Heart left ventricle (tissue), 13 donors: Measurements from ENCODE around the gene CENPO.

ENCODE experiments used
- CTCF ChIP-seq, 12 donors: fragments of 200-600 bp; sonication (generic) in 4 of 12; IDR thresholded peaks; one replicate each; pipeline versions ENCODE4 v1.5.0 to v1.8.0; 2018 to 2022; ENCODE audit warnings: antibody characterized with exemption in 12 of 12, mild to moderate bottlenecking in 5 of 12
- POLR2A ChIP-seq, 2 donors: fragments of 450-650 bp; IDR thresholded peaks; one replicate each; pipeline ENCODE4 v1.6.1; 2017; ENCODE audit warnings: antibody characterized with exemption in 2 of 2, mild to moderate bottlenecking in 2 of 2, moderate library complexity in 2 of 2
- donor health status: ischemic (EF 13 %, LVEDD 7.1; RV severe dilation, severe dysfunction).
- donor health status: DM: no; HTN: yes; CAD: no.
- donor health status: DM: no; HTN: no; CAD: no.
- donor health status: ischemic (EF 25% LVEDD 6.9; RV normal size, moderate dysfunction).
- donor health status: ischemic (EF 25% LVEDD 5.7; RV mildly dilated, moderate dysfunction).
- donor health status: ischemic (EF 35%, LVEDD 5.7; RV mildly dilated, moderate dysfunction).
- donor health status: nonischemic (EF 11% LVEDD 7.7; RV severe dilation, severe dysfunction).
- donor health status: DM: yes; HTN: yes; CAD: no.
- donor health status: PGD.
- donor health status: ischemic (EF 29% LVEDD 5.4; RV normal size, mild dysfunction).
- donor health status: nonischemic (EF 23%, LVEDD 6.1; RV moderate dilation, normal function).

GRCh38 chr2:24833821-24834732 is 40.9 kb downstream of the CENPO start:
- no peak for TF ChIP-seq CTCF (IDR thresholded peaks at IDR 0.05)
- TF ChIP-seq POLR2A (IDR thresholded peaks at IDR 0.05), result no peak
